Measurements from ENCODE around the gene PRKG1.

PRKG1 gene

DNA sequence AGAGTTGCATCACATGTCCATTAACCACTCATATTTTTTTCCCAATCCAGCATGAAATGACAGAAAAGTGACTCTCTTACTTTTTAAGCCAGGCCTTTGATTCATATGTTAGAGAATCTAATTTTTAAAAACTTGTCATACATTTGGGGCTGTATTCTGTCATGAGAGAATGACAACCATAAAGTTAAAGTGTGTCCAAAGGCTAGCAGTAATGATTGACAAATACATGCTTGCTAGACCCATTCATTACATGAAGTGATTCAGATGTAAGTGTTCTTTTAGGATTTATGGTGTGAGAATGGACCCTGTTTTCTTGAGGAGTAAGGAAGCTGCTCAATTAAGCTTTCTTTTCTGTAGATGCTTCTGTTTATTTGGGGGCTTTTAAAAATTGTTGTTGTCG lies 549.7 kb downstream of the PRKG1 start:
- no peak for DNase-seq

DNA sequence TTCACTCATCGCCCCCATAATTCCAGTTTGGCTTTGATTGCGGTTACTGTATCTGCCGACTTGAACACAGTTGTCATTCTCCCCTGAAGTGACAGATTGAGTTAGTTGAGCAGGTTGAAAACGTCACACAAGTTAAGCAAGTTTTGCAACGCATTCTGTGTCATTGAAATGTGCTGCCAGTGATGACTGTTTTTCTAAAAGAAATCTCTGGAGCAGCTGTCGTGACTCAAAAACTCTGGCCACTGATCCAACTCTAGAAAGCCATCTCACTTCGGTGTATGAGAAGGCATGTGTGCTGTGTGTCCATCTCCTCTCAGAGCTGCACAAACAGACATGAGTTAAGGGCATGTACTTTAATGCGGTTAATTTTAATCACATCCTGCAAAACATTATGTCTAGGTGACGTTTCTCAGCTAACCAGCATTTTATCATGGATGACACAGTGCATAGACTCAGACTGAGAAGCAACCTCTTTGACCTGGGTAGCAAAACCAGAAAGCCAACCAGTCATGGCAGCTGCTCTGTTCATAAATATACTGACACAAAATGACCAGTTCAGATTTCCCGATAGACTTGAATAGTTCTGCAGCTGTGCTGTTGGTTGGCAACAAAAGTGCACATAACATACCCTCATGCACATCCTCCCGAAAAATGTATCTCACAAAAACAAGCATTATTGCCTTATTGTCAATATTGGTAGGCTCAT lies 555.8 kb downstream of the PRKG1 start:
- no peak for DNase-seq

DNA sequence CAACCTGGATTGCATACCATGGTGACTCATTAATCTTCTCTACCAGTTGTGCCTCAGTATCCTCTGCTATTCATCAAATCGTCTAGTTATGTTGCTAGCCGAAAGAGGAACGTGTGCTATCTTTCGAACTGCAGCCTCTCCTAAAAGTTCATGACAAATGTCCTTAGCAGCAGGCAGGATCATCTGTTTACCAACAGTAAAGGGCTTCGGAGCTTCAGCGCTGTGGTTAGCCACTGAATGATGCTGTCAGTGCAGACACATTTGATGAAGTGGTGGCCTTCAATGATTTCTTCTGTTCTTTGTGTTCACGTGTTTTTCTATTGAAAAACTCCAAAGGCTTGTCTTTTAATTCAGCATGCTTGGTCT lies 556.3 kb downstream of the PRKG1 start:
- no peak for DNase-seq

DNA sequence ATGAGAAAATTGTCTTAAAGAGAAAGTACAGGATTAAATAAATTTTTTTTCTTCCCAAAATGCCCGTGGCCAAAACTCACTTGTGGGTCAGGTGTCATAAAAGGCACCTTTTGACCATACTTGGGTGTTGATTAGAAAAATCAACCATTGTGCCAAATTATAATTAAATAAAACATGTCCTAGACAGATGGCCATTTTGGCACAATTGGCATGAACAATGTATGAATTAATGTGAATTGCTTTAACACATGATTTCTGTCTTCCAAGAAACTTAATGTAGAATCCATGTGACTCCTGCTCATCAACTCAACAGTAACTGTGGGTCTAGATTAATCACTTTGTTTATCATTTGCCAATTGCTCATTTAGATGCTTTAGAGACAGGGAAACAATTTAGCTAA lies 561.1 kb downstream of the PRKG1 start:
- DNase-seq = no peak

DNA sequence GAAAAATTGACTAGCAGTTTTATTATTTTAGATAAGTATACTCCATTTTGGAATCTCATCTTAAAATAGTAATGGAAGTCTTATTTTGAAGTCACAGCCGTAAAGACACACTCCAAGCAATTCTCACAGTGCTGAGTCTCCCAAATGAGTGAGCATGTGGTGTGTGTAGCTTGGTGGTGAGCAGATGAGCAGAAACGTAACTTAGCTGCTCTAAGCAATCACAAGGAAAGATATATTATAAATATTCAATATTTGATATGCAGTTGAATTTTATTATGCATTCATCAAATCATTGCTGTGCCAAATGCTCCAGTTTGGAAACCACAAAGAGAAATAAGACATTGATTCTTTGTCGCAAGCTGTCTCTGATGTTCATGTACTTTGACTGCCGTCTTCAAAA lies 563.9 kb downstream of the PRKG1 start:
- DNase-seq = no peak

DNA sequence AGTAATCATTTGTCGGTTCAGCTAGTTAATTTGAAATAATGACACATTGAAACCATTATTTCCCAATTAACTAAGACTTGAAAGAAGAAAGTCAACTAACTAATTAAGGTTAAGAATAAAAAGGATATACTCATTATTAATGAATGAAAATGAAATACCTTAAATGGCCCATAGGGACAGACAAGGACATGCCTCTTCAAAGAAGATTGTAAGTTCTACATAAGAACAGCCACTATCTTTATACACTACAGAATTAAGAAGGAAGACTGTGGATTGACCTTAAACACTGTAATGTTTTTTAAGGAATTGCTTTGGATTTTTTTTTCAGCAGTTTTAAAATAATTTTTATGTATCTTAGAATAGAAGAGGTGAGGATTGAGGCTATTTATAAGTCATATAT lies 564.5 kb downstream of the PRKG1 start:
- no peak for DNase-seq

DNA sequence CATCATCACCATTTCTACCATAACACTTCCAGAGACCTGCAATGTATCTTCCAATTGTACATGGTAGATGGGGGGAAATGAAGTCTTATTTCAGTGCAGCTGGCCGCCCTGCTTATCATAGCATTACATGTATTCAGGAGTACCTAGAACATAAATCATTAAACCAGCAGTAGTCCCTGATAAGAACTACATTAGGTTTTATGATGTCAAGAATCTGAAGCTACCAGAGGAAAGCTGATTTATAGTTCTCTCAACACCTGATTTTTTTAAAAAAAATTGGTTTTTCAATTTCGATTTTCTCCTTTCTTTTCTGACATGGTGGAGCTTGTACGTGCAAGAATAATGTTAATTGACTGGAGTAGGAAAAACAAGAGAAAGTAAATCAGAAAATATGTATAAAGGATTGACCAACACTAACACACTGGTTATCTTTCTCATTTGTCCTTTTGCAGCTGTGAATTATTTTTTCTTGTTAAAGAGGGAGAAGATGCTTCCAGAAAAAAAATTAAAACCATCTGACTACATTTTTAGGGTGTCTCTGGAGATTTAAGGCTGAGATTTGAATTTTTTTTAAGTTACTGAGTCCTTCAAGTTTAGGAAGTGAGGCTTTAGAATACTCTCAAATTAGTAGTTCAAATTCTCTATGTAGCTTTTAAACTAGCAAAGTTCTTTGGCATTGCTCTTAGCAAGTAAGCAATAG lies 566.0 kb downstream of the PRKG1 start:
- no peak for DNase-seq

DNA sequence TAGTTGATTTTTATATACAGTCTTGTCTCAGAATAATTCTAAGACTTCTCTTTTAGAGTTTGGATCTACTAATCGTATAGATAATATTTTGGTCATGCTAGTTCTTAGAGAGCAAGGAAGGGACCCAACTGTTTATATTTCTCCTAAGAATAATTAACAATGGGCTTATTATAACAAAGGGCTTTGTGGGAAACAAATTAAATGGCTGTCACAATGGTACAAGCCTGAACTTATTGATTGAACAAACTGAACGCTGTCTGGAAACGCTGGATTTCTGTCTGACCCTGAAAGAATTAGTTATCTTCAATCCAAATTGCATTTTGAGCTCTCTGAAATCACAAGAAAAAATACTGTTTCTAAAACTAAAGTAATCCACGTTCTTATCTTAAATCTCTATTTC lies 568.3 kb downstream of the PRKG1 start:
- no peak for DNase-seq

DNA sequence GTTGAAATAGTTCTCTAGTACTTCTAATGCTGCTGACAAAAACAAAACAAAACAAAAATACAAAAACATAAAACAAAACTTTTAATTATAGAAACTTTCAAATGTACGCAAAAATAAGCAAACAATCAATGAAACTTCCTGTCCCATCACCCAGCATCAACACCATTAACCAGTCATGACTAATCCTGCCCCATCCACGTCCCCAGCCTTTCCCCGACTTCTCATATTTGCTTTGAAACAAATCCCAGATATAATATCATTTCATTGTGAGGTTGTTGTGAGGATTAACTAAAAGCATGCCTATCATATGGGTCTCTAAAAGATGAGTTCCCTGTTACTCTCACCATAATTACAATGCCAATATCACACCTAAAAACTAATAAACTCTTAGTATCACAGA lies 569.4 kb downstream of the PRKG1 start:
- DNase-seq = no peak

DNA sequence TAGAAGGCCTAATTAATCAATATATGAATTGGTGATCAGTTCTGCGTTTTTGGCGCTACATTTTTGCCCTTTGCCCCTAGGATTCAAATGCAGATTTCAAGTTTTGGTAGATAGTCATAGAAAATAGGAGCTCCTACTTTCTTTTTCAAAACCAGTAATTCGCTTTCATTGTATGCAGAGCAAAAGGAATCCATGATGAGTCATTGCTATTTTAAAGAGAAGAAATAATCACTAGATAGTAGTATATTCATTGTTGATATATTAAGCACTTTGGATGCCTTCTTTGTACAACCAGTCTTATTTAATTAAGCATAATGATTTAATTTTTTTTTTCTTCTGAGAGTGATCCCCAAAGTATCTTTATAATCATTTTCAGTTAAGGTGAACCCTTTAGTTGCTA lies 574.8 kb downstream of the PRKG1 start:
- no peak for DNase-seq

DNA sequence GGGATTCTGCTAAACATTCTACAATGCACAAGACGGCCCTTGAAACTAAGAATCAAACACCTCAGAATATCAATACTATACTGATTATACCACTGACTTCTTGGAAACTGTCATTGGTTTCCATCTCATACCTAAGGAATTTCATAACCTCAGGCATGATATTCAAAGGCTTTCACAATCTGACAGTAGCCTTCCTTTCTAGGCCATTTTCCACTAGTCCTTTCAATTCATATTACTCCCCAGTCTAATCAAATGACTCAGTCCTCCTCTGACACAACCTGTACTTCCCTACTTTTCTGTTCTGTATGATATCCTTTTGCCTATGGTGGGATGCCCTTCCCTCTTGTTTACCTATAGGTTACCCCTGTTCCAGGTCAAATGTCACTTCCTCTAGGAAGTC lies 576.8 kb downstream of the PRKG1 start:
- no peak for DNase-seq

DNA sequence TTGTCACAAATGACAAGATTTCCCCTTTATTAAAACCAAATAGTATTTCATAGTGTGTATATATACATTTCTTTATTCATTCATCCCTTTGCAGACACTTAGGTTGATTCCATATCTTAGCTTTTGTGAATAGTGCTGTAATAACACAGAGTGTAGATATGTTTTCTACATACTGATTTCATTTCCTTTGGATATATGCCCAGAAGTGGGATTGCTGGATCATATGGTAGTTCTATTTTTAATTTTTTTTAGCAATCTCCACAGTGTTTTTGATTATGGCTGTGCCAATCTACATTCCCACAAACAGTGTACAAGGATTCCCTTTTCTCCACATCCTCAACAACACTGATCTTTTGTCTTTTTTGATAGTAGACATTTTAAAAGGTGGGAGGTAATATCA lies 578.7 kb downstream of the PRKG1 start:
- no peak for DNase-seq

DNA sequence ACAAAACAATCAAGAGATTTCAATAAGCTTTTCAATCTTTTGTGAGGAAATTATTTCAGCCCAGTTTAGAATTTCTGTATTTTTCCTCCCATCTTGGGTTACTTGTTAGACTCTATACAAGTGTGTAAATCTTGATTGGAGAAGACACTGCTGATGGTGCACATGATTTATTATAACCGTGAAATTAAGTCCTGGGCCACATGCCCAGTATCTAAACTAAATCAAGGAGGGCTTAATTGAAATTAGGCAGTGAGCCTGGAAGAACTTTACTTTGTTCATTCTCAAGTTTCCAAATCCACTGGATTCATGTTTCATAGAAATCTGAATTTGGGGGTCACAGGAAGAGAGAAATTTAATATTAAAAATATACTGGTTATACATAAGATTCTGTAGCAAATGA lies 580.6 kb downstream of the PRKG1 start:
- no peak for DNase-seq

DNA sequence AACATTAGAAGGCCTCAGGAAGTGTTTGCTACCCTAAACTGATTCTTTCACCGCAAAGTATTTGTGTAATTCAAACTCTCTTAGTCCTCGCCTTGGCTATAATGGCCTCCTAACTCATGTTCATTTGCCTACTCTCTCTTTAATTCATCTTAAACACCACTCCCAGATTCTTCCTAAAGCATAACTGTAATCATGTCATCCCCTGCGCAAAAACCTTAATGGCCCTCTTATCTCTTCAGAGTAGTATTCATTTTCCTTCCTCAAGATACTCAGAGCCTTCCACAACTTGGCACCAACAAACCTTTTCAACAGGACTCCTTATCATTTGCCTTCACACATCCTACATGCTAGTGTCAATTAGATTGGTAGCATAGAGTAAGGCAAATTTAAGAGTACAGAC lies 582.2 kb downstream of the PRKG1 start:
- DNase-seq = no peak

DNA sequence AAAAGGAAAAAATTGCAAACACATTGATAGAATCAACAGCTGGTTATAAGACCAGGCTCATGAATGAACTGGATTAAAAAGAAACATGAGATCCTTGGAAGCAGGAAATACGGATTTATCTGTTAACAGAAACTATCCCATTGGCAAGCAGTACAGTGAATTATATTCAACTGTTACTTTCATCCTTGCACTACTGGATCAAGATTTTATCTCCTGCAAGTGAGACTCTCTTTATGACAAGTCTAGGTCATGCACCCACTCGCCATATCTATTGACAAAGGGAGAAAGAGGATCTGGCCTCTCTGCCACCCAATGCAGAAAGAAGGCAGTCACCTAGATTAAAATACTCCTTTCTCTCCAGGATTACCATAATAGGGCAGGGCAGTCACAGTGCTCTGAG lies 583.7 kb downstream of the PRKG1 start:
- no peak for DNase-seq

DNA sequence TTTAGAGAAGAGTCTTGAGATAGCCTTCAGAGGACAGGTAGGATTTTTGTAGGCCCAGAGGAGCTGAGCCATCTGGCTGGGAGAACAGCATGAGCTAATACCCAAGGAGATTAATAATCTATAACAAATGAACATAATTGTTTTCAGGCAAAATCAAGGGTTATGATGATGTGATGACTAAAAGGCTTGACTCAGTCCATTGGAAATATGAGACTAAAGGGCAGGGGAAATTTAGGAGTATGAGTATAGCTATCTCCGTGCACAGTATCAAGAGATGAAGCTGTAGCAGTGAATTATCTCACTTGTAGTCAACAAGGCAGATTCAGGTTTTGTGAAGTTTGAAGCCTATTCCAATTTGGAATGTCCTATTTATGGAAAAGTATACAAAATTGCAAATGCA lies 585.1 kb downstream of the PRKG1 start:
- no peak for DNase-seq

DNA sequence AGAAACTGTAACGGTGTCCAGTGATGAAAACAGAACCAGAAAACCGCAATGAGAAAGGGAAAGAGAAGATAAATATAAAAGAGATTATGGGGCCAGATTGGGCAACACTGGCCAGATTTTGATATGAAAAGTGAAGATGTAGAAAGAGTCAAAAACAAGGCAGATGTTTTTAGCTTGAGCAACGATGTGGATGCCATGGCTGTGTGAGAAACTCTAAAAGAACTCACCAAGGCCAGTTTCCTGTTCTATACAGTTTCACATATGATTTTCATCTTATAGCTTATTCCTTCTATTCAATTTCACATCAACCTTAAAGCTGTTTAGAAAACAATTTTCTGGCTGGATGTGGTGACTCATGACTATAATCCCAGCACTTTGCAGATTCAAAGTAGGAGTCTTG lies 588.8 kb downstream of the PRKG1 start:
- no peak for DNase-seq

DNA sequence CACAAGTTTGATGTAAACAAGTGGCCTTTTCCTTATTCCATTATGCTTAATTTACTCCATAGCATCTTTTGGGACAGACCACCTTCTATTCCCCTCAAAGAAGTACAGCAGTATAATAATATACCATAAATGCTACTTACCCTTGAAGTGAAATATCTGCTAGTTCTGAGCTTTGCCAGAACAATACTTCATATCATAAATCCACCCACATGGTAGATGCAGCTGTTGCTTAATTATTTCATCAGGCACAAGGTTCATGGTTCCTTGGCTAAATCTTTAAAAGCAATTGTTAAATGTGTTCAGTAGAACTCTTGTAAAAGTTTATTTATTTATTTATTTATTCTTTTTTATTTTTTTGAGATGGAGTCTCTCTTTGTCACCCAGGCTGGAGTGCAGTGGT lies 592.2 kb downstream of the PRKG1 start:
- no peak for DNase-seq

DNA sequence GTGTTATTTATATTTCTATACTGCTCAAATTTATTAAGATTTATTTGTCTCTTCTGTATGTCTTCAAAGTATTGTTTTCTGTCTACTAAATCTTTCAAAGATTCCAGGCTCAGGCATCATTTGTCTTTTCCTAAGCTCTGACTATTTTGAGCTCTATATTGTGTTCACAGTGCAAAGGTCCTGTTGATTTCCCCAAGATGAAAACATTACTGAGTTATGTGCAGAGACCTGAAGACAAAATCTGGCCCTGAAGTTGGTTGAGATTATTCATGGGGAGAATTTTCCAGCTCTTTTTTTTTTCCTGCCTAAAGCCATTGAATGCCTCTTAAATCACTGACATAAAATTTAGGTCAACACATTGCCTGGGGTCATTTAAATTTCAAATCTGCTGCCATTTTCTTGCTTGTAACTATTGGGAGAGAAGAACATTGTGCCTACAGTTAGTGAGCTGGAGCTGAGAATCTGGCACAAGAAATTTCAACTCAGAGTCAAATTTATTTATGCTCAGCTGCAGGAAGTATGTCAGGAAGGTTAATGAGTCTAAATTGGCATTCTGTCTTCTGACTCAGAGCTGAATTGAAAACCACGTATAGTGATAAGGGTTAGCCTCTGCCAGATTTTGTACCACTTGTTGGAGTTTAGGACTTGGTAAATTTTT lies 593.5 kb downstream of the PRKG1 start:
- peak in 1 of 2 experiments; percentile 1 for DNase-seq

DNA sequence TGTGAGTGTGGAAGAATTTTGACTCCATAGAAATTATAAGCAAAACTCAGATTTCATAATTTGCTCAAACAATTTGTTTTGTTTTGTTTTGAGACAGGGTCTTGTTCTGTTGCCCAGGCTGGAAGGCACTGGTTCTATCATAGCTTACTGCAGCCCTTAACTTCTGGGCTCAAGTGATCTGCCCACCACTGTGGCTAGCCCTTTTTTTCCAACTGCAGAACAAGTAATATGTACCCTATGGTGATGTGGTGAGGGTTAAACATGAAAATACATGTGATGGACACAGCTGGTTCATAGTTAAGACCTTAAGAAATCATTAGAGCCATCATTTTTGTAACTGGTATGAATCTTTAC lies 594.0 kb downstream of the PRKG1 start:
- DNase-seq = no peak

DNA sequence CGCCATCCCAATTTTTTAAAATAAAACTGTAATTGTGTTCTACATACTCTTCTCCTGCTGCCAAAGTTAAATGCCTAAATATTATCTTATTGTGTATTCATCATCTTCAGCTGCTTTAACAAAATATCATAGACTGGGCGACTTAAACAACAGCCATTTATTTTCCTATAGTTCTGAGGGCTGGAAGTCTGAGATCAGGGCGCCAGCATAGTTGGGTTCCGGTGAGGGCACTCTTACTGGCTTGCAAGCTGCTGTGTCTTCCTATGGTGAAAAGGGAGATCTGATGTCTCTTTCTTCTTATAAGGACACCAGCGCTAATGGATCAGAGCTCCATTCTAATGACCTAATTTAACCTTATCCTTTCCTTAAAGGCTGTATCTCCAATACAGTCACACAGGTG lies 594.8 kb downstream of the PRKG1 start:
- no peak for DNase-seq

DNA sequence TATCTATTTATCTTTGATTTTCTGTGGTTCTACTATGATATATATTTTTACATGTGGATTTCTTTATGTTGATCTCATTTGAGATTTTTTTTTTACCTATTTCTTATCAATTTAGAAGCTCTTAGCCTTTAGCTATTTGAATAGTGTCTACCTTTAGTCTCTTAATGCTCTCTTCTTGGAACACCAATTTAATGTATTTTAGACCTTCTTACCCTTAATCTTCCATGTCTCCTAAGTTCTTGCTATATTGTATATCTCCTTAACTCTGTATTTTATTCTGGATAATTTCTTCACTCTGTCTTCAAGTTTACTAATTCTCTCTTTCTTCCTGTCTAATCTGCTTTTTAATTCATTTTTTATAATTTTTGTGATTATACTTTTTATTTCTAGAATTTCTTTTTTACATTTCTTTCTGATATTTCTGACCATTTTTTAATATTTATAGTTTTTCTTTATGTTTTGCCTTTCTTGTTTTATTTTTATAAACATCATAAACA lies 597.8 kb downstream of the PRKG1 start:
- DNase-seq = no peak

DNA sequence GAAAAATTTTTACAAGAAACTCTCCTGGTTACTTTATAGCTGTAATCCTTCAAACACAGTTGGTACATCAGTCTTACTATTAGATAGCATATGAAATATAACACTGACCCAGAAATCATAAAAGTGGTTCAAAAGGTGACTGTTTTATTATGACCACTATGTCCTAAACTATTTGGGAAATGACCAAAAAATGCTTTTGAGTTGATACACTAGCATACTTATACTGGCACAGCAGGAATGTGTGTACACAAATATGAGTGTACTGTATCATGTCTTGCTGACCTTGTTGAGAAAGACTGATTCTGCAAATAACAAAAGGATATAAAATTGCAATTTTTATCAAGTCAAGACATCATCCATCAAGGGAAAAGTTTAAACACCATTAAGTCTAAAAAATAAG lies 600.8 kb downstream of the PRKG1 start:
- no peak for DNase-seq

DNA sequence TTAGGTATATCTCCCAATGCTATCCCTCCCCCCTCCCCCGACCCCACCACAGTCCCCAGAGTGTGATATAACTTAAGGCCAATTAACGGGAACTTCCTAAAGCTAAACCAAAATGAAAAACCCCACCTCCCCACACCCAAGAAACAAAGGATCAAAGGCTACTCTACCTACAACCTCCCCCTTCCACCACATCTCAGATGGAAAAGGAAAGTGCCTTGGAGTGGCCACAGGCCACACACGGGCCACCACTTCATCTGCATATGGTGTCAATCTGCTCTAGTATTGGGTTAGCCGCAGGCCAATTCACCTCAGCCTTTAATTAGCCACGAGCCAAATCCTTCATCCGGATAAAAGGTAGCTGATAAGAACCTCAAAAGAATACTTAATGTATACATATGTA lies 605.6 kb downstream of the PRKG1 start:
- DNase-seq = no peak
